HepG2 (cell line): ENCODE measurements around the gene MYL6B. TPM values are rescaled to one million over a fixed set of nuclear protein-coding genes. Genes with fewer than 3 reads are reported as not detected.

Experiments
- CENPBD1 ChIP-seq: sonication (generic); formaldehyde crosslinking; IDR thresholded peaks from 2 replicates; pipeline ENCODE4 v1.8.0; 2022; ENCODE audit warnings: missing genetic modification reagents, low read depth, mild to moderate bottlenecking, borderline replicate concordance
- E2F2 ChIP-seq: sonication (generic); formaldehyde crosslinking; IDR thresholded peaks from 2 replicates; pipeline ENCODE4 v1.4.0; 2020; ENCODE audit warnings: missing genetic modification reagents, borderline replicate concordance
- FOSL2 ChIP-seq: sonication (generic); formaldehyde crosslinking; IDR thresholded peaks from 2 replicates; pipeline ENCODE4 v1.4.0; 2020; ENCODE audit warnings: missing genetic modification reagents
- NAIF1 ChIP-seq: sonication (generic); formaldehyde crosslinking; IDR thresholded peaks from 2 replicates; pipeline ENCODE4 v1.5.0; 2020; ENCODE audit warnings: mild to moderate bottlenecking, missing genetic modification reagents, borderline replicate concordance
- NFE2 ChIP-seq: sonication (generic); formaldehyde crosslinking; IDR thresholded peaks from 2 replicates; pipeline ENCODE4 v1.4.0; 2020; ENCODE audit warnings: missing genetic modification reagents
- PRDM4 ChIP-seq: sonication (generic); formaldehyde crosslinking; IDR thresholded peaks from 2 replicates; pipeline ENCODE4 v1.9.0; 2021; ENCODE audit warnings: missing genetic modification reagents, borderline replicate concordance
- RAD51 ChIP-seq: fragments of 450-650 bp; IDR thresholded peaks from 2 replicates; pipeline ENCODE4 v1.6.1; 2016; ENCODE audit warnings: borderline replicate concordance
- RERE ChIP-seq: IDR thresholded peaks from 2 replicates; pipeline ENCODE4 v1.6.1; 2016; ENCODE audit warnings: low read depth, missing genetic modification reagents, missing compliant biosample characterization
- UBTF ChIP-seq: sonication (generic); formaldehyde crosslinking; IDR thresholded peaks from 2 replicates; pipeline ENCODE4 v1.4.0; 2020; ENCODE audit warnings: mild to moderate bottlenecking, missing genetic modification reagents
- ZBTB43 ChIP-seq: sonication (generic); formaldehyde crosslinking; conservative IDR thresholded peaks from 2 replicates; pipeline ENCODE4 v1.4.0; 2020; ENCODE audit warnings: missing genetic modification reagents
- ZFP62 ChIP-seq: sonication (generic); formaldehyde crosslinking; IDR thresholded peaks from 2 replicates; pipeline ENCODE4 v1.4.0; 2020; ENCODE audit warnings: missing genetic modification reagents
- ZNF562 ChIP-seq: sonication (generic); formaldehyde crosslinking; IDR thresholded peaks from 2 replicates; pipeline ENCODE4 v1.8.0; 2022; ENCODE audit warnings: missing genetic modification reagents, borderline replicate concordance
- ZNF567 ChIP-seq: sonication (generic); formaldehyde crosslinking; IDR thresholded peaks from 2 replicates; pipeline ENCODE4 v1.8.1; 2023; ENCODE audit warnings: mild to moderate bottlenecking, missing genetic modification reagents, borderline replicate concordance
- ZNF780A ChIP-seq: sonication (generic); formaldehyde crosslinking; IDR thresholded peaks from 2 replicates; pipeline ENCODE4 v1.8.0; 2022; ENCODE audit warnings: mild to moderate bottlenecking, missing genetic modification reagents, moderate library complexity
- ZNF782 ChIP-seq: sonication (generic); formaldehyde crosslinking; IDR thresholded peaks from 2 replicates; pipeline ENCODE4 v1.4.0; 2020; ENCODE audit warnings: missing genetic modification reagents, mild to moderate bottlenecking, borderline replicate concordance
- ZSCAN31 ChIP-seq: sonication (generic); formaldehyde crosslinking; IDR thresholded peaks from 2 replicates; pipeline ENCODE4 v1.5.0; 2020; ENCODE audit warnings: low read depth, mild to moderate bottlenecking, missing genetic modification reagents
- polyA plus RNA-seq, 8 experiments: library from polyadenylated mRNA; depleted of rRNA in 3 of 8; stranded (reverse) in 7 of 8; unstranded in 1 of 8; fragments of >200 nt; fragmentation: Illumina TruSeq in 4 of 8; extraction: Trizol in 4 of 8; gene quantifications; 2 replicates each; pipeline versions ENCODE4 v1.2.1 to v1.2.3, GENCODE V29; 2011 to 2016; ENCODE audit warnings: low read depth in 4 of 8, missing spikeins in 1 of 8, mixed read lengths in 1 of 8; ENCODE audit not compliant: insufficient read depth in 1 of 8
- total RNA-seq, 5 experiments: library from RNA; depleted of rRNA; stranded (reverse); fragments of >200 nt; fragmentation: Illumina TruSeq; extraction: Trizol; gene quantifications; 2 replicates each; pipeline ENCODE4 v1.2.3, GENCODE V29; 2016; ENCODE audit warnings: low read depth in 1 of 5

The MYL6B gene
- total and polyA plus RNA-seq, 2 of the 13 experiments (the other 11 are each of a cell fraction or from before 2014, with no cell fraction given): 75.7 to 88.7 TPM

- TF ChIP-seq ZNF782 (CRISPR knock-in tag): 0 out of 2 replicates have a peak, but pooled peaks have one; percentile 24
- TF ChIP-seq ZSCAN31 (CRISPR knock-in tag): no peak
- no peak for TF ChIP-seq RAD51
- peak; percentile 57 for TF ChIP-seq UBTF (CRISPR knock-in tag)
- TF ChIP-seq ZNF780A (CRISPR knock-in tag): no peak
- no peak for TF ChIP-seq ZFP62 (CRISPR knock-in tag)
- TF ChIP-seq ZBTB43 (CRISPR knock-in tag): no peak
- TF ChIP-seq NFE2 (CRISPR knock-in tag): no peak
- TF ChIP-seq RERE (CRISPR knock-in tag): no peak
- no peak for TF ChIP-seq CENPBD1 (CRISPR knock-in tag)
- no peak for TF ChIP-seq ZNF567 (CRISPR knock-in tag)
- no peak for TF ChIP-seq ZNF562
- no peak for TF ChIP-seq PRDM4 (CRISPR knock-in tag)
- TF ChIP-seq FOSL2 (CRISPR knock-in tag): no peak
- TF ChIP-seq E2F2 (CRISPR knock-in tag): 0 out of 2 replicates have a peak, but pooled peaks have one; percentile 41
- no peak for TF ChIP-seq NAIF1 (CRISPR knock-in tag)
Observed at GRCh38 chr12:56128670-56129205, 23.6 kb upstream of the MYL6B start (continued).
